Liver (tissue), 3 donors: ENCODE results near the gene GRK2.

Experiments
- CTCF ChIP-seq: fragments of 150-350 bp; IDR thresholded peaks from 2 replicates; pipeline ENCODE4 v1.5.1; 2017; ENCODE audit warnings: improper control_type of control experiment, low read depth, low read length; ENCODE audit not compliant: missing input control
- EGR1 ChIP-seq, 2 donors: IDR thresholded peaks; 2 replicates each; pipeline ENCODE4 v1.6.1; 2016 to 2018; ENCODE audit warnings: antibody characterized with exemption in 2 of 2, low read depth in 2 of 2
- MAX ChIP-seq: IDR thresholded peaks from 2 replicates; pipeline ENCODE4 v1.6.1; 2016; ENCODE audit warnings: antibody characterized with exemption
- RAD21 ChIP-seq, 2 donors: IDR thresholded peaks; 2 replicates each; pipeline ENCODE4 v1.6.1; 2016; ENCODE audit warnings: antibody characterized with exemption in 2 of 2, mild to moderate bottlenecking in 2 of 2
- REST ChIP-seq: IDR thresholded peaks from 2 replicates; pipeline ENCODE4 v1.6.1; 2016; ENCODE audit warnings: antibody characterized with exemption, mild to moderate bottlenecking
- YY1 ChIP-seq: IDR thresholded peaks from 2 replicates; pipeline ENCODE4 v1.6.1; 2016; ENCODE audit warnings: antibody characterized with exemption, mild to moderate bottlenecking
- donor health status: healthy.
- donor health status: healthy.

GRCh38 chr11:67278939-67279588 is 12.8 kb downstream of the GRK2 start:
- TF ChIP-seq REST (no peak), EGR1 (IDR thresholded peaks at IDR 0.05; ENCODE audit: low read depth in 2 of 2) (no peak), MAX (no peak), CTCF (no peak), RAD21 (IDR thresholded peaks at IDR 0.05) (no peak), YY1 (no peak)
